ENCODE results near the gene BAG5.
"Not testable (repeated sequence)": the region's sequence is repeated elsewhere in the genome, so short reads cannot be mapped to it uniquely, and the experiment has no call there.

BAG5 gene, protein sequence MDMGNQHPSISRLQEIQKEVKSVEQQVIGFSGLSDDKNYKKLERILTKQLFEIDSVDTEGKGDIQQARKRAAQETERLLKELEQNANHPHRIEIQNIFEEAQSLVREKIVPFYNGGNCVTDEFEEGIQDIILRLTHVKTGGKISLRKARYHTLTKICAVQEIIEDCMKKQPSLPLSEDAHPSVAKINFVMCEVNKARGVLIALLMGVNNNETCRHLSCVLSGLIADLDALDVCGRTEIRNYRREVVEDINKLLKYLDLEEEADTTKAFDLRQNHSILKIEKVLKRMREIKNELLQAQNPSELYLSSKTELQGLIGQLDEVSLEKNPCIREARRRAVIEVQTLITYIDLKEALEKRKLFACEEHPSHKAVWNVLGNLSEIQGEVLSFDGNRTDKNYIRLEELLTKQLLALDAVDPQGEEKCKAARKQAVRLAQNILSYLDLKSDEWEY
- long read RNA-seq, donor 1, full-length matches to known transcripts: 8 of 8 reads
- long read RNA-seq, donor 1, partial matches to known transcripts: 0 of 8 reads
- long read RNA-seq, donor 1, other reads (novel, unspliced or antisense): 0 of 8 reads
- long read RNA-seq, donor 2, full-length matches to known transcripts: 2 of 2 reads
- long read RNA-seq, donor 2, partial matches to known transcripts: 0 of 2 reads
- long read RNA-seq, donor 2, other reads (novel, unspliced or antisense): 0 of 2 reads
- long read RNA-seq, donor 3, full-length matches to known transcripts: 7 of 7 reads
- long read RNA-seq, donor 3, partial matches to known transcripts: 0 of 7 reads
- long read RNA-seq, donor 3, other reads (novel, unspliced or antisense): 0 of 7 reads
- long read RNA-seq, donor 4, full-length matches to known transcripts: 8 of 8 reads
- long read RNA-seq, donor 4, partial matches to known transcripts: 0 of 8 reads
- long read RNA-seq, donor 4, other reads (novel, unspliced or antisense): 0 of 8 reads
- long read RNA-seq, donor 5, full-length matches to known transcripts: 10 of 82 reads
- long read RNA-seq, donor 5, partial matches to known transcripts: 47 of 82 reads
- long read RNA-seq, donor 5, other reads (novel, unspliced or antisense): 25 of 82 reads
- long read RNA-seq, donor 6, full-length matches to known transcripts: 11 of 11 reads
- long read RNA-seq, donor 6, partial matches to known transcripts: 0 of 11 reads
- long read RNA-seq, donor 6, other reads (novel, unspliced or antisense): 0 of 11 reads
- long read RNA-seq, donor 7: 0 reads
- long read RNA-seq, donor 8, full-length matches to known transcripts: 7 of 62 reads
- long read RNA-seq, donor 8, partial matches to known transcripts: 6 of 62 reads
- long read RNA-seq, donor 8, other reads (novel, unspliced or antisense): 49 of 62 reads

DNA sequence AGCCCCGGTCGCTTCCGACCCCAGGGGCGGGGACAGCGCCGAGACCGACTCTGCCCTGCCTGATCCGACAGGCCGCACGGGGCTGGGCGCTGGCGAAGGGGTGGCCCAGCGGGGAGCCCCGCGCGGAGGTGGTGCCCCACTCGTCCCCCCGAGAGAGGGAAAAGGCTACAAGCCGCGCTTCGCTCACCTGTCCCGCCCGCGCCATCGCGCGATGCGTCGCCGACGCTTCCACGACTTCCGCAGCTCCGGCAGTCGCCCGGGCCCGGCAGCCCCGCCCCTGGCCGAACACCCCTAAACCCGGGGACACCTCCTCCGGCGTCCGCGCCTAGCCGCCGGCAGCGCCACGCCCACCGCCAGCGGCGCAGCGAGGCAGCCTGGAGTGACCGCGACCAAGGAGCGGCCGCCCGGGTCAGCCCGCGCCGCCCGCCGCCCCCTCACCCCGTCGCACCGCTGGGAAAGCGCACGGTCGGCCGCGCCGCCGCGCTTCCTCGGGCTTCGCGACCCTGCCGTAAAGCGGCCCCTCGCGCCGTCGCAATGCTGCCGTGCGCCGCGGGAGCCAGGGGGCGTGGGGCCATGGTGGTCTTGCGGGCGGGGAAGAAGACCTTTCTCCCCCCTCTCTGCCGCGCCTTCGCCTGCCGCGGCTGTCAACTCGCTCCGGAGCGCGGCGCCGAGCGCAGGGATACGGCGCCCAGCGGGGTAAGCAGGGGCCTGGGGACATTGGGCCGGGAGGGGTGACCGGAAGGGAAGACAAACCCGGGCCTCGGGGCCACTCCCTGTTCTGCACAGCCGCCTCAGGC, at the start of gene BAG5, which contains the start of gene COA8:
Gene BAG5 (minus strand): TSS at position 229 of the 797 bp plus-strand sequence. CDS start 1,493 bp downstream, outside the sequence.
Gene COA8 (plus strand): TSS at position 532 of the 797 bp plus-strand sequence. CDS start 42 bp downstream, at position 574.
- DNase-seq: peak; percentile 93

DNA sequence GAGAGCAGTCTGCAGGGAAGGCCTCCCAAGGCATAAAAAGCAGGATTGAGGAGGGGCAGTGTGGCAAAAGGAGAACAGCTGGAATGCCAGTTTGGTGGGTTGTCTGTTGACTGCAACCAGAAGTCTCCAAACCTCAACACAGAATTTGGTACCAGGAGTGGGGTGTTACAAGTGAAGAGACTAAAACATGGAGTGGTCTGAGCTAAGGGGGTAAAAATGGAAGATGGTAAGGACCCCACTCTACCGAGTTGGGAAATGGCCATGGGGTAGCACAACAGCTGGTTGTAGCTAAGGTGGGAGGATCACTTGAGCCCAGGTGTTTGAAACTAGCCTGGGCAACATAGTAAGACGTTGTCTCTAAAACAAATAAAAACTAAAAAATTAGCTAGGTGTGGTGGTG, 48.8 kb upstream of the BAG5 start:
- DNase-seq: no peak

- DNase-seq: not testable (repeated sequence)
Measured at GRCh38 chr14:103609081-103609480, 46.6 kb upstream of the BAG5 start.

GRCh38 chr14:103607822-103608221, 45.4 kb upstream of the BAG5 start:
- DNase-seq: no peak

GRCh38 chr14:103606963-103607668, 44.7 kb upstream of the BAG5 start:
- peak; percentile 73 for DNase-seq

- DNase-seq: no peak
Measured at GRCh38 chr14:103604620-103605019, 42.2 kb upstream of the BAG5 start.

DNA sequence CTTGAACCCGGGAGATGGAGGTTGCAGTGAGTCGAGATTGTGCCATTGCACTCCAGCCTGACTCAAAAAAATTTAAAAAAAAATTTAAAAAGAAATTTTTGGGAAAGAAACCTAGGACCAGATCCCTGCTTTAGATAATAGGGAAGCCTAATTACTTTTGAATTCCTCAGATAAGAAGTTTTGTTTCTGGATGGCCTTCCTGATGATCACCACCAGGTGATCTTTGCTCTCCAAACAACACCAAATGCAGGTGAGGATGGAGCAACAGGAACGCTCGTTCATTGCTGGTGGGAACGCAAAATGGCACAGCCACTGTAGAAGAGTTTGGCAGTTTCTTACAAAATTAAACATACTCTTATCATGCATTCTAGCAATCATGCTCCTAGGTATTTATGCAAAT, 38.0 kb upstream of the BAG5 start:
- no peak for DNase-seq

DNA sequence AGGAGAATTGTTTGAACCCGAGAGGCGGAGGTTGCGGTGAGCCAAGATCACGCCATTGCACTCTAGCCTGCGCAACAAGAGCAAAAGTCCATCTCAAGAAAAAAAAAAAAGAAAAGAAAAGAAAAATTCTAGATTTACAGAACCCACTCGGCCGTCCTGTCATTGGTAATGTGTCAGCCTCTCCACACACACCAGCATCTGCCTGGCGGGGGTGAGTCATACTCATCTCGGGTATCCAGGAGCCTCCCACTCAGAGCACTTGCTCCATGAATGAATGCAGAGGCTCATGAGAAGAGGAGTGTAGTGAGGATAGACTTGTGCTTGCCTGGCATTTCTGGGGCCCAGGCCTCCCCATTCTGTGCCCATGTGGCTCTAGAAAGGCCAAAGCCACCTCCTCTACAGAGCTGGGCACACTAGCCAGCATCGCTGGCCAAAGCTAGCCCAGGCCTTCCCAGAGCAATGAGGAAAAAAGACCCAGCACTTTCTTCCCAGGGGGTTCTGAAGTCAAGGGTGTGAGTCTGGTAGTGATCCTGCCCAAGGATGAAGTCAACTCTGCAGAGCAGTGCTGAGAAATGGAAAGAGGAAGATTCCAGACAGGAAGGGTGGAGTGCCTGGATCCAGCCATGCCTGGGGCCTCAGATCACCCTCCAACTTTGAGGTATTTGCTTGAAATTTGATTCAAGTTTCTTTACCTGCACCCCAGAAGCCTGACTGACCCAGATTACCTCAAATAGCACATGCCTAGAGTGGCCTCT, 35.3 kb upstream of the BAG5 start:
- no peak for DNase-seq

DNA sequence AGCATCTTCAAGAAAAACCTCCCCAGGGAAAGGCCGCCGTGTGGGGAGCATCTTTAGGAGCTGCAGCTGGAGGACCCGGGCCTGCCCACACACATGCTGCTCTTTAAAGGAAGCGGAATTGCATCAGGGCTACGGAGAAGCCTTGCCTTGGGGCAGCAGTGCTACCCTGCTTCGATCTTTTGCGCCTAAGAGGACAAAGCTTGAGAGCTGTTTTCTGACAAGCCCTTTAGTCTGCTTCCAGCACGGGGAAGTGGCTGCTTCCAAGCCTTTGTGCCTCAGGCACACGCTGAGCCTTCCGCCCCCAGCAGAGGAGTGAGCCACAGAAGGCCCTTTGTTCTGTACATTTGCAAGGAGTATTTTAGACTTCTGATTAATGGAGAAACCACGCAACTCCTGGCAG, 31.8 kb upstream of the BAG5 start:
- DNase-seq: peak; percentile 30

DNA sequence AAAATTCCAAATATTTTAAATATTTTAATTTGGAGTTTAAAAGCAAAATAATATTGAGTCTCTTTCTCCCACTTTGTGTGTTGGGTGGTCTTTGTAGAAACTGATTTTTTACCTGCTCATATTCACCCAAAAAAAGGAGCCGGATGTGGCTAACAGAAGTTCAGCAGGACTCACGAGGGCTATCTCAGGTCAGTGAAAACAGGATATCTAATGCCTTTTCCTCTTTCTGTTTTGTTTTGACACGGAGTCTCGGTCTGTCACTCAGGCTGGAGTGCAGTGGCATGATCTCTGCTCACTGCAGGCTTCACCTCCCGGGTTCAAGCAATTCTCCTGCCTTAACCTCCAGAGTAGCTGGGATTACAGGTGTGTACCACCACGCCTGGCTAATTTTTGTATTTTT, 31.1 kb upstream of the BAG5 start:
- DNase-seq: no peak

- DNase-seq: no peak
Measured at GRCh38 chr14:103584326-103584915, 22.0 kb upstream of the BAG5 start.

DNA sequence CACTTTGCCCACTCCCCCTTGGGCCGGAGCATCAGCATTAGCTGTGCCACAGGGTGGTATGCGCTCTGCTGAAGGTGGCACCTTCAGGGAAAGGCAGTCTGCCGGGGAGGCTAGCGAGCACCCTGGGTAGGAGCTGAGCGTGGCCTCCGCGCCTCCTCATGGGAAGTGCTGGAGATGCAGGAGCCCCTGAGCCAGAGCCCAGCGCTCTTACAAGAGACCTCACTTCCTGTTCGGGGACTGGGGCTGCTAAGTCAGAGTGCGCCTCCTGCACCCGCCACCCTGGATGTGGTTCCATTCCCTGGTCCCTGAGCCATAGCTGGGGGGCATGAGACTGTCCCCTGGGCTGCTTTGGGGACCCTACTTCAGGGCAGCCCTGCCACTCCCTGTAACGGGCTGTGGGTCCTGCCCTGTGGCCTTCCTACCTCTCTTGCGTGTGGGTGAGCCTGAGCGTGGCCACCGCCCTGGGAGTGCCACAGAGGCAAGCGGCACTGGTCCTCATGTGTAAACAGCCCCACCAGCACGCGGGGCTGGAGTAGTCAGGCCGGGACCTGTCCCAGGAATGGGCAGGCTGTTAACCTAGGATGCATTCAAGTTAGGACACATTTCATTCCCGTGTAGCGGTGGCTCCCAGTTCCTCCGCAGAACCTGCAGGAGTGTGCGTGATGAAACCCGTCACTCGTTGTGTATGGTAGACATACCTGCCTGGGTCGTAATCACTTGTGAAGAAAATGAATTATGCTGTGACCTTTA, 19.7 kb upstream of the BAG5 start:
- no peak for DNase-seq

DNA sequence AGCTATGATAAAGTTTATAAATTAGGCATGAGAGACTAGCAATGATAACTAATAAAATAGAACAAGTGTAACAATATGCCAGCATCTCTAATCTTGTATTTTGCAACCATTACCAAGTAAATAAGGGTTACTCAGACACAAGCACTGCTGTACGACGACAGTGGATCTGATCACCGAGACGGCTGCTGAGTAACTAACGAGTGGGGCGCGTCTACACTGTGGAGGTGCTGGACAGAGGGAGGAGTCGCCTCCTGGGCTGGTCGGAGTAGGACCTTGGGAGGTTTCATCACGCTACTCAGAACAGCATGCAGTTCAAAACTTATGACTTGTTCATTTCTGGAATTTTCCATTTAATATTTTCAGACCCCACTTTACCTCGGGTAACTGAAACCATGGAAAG, 18.7 kb upstream of the BAG5 start:
- no peak for DNase-seq

- DNase-seq: no peak
Measured at GRCh38 chr14:103578401-103579075, 16.1 kb upstream of the BAG5 start.

DNA sequence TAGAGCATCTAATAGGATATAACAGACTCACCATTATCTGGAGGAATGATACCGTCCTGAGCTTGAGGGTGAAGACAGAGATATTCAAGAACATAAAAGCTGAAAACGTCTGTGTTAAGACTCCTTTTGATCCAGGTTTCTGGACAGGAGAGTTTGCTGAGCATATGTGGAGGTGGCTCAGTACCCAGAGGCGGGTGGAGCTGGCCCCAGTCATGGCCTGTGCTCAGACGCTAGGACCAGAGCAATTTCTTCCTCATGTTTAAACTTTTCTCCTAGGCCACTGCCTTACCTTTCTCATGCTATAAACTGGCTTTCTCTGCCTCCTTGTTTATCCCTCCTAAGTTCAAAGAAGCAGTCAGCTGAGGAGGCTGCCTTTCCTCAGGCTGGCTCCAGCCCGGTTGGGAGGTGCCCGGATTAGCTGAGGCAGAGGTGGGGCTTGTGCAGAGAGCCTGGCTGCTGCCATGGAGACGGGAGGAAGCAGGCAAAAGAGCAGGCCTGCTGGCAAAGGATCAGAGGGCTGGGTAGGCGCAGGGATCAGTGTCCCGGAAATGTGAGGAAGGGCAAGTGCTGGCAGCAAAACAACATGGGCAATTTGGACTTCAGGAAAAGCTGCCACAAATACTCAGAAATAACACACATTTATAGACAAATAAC, 14.0 kb upstream of the BAG5 start:
- DNase-seq: peak; percentile 69

- DNase-seq: no peak
Measured at GRCh38 chr14:103574707-103575285, 12.3 kb upstream of the BAG5 start.

- no peak for DNase-seq
Measured at GRCh38 chr14:103574104-103574503, 11.6 kb upstream of the BAG5 start.

All from right kidney (tissue), 9 donors.